SIG-M5 (cell line): ENCODE data around the gene ZFR.
"Not testable (repeated sequence)": the region's sequence is repeated elsewhere in the genome, so short reads cannot be mapped to it uniquely, and the experiment has no call there.

Source experiments
- DNase-seq: peaks from one replicate; lab custom pipeline; 2025; lab: John Stamatoyannopoulos, UW

ZFR gene

DNA sequence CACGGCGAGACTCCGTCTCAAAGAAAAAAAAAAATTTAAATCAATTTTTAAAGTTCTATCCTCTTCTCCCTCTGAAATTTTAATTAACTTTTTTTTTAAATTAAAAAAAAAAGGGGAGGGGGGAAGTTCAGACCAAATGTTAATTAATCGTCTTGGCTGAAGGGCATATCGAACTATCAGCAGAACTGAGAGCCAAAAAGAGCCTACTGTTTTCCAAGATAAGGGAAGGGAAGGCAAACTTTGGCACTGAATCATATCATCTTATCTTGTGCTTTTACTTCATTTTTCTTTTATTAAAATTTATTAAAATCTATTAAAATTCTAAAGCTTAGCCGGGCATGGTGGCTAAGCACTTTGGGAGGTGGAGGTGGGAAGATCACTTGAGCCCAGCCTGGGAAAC, 85.9 kb downstream of the ZFR start:
- DNase-seq: no peak

DNA sequence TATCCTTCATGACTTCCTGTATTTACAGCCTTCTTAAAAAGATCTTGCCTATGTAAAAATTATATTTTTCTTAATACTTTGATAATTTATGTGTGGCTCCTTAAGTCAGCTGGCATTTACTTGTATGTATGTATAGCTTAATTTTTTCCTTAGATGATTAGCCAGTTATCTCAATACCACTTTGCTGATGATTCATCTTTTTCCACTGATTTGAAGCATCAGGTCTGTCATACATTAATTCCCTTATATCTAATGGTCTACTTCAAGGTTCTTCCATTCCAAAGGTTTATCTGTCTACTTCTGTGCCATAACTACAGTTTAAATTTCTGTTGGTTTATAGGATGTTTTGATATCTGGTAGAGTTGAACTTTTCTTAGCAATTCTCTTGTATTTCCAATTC, 86.9 kb downstream of the ZFR start:
- no peak for DNase-seq

GRCh38 chr5:32355686-32356085, 88.9 kb downstream of the ZFR start:
- no peak for DNase-seq

- no peak for DNase-seq
Observed at GRCh38 chr5:32353420-32353819, 91.1 kb downstream of the ZFR start.

DNA sequence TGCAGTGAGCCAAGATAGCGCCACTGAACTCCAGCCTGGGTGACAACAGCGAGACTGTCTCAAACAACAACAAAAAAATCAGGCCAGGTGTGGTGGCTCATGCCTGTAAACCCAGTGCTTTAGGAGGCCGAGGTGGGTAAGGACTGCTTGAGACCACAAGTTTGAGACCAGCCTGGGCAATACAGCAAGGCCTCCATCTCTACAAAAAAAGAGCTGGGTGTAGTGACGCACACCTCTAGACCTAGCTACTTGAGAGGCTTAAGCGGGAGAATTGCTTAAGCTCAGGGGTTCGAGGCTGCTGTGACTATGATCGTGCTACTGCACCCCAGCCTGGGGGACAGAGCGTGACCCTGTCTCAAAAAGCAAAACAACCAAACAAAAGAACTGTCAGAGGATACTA, 91.9 kb downstream of the ZFR start:
- no peak for DNase-seq

DNA sequence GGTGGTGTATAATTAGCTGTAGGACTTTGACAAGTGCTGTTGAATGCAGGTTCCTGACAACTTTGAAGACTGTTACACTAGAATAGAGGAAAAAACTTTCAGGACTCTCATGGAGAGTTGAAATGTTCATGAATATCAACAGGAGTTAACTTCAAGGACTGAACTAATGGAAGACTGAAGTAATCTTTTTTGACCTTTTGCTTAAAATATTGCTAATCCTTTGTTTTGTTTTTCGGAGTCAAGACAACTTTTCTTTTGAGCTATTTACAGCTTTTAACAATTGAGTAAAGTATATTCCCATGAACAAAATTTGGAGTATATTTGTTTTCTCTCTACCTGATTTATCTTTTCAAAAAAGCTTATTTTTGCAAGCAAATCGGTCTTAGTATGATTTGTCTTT, 97.7 kb downstream of the ZFR start:
- no peak for DNase-seq

DNA sequence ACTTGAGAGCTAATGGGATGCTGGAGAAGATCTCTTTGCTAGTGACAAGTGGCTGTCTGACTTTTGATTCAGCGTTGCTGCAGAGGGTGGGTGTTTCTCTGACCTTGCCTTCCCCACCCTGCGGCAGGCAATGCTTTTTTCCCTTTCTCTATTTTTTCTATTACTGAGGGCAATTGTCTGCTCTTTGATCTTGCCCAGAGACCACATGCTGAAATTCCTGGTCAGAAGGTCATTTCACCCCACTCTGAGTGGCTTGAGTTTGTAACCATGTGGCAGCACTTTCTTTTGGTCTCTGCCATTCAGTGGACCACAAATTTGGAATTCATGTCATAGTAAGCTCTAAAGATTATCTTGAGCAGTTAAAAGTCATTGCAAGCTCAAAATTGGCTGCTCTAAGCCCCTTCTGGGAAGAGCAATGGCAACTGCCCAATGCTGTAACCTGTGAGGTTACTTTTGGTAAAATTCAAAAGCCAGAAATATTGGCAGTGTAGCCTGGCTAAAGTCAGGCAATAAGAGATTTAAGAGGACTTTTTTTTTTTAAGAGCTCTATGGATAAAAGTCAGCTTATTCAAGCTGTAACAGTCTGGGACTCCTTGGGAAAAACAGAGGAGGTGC, 101.4 kb downstream of the ZFR start:
- no peak for DNase-seq

GRCh38 chr5:32342656-32343055, 101.9 kb downstream of the ZFR start:
- DNase-seq: no peak

DNA sequence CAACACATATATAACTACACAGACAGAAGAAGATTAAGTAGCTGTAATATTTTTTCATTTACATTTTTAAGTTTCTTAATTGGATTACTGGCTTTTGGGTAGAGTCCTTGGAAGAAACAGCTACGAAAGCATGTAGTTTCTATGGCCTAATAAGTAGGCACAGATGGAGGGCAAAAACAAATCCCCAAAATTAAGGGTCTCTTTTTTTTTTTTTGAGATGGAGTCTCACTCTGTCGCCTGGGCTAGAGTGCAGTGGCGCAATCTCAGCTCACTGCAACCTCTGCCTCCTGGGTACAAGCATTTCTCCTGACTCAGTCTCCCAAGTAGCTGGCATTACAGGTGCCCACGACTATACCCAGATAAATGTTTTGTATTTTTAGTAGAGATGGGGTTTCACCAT, 104.7 kb downstream of the ZFR start:
- DNase-seq: no peak

GRCh38 chr5:32339198-32339597, 105.3 kb downstream of the ZFR start:
- no peak for DNase-seq

- no peak for DNase-seq
Observed at GRCh38 chr5:32332966-32333365, 111.6 kb downstream of the ZFR start.

DNA sequence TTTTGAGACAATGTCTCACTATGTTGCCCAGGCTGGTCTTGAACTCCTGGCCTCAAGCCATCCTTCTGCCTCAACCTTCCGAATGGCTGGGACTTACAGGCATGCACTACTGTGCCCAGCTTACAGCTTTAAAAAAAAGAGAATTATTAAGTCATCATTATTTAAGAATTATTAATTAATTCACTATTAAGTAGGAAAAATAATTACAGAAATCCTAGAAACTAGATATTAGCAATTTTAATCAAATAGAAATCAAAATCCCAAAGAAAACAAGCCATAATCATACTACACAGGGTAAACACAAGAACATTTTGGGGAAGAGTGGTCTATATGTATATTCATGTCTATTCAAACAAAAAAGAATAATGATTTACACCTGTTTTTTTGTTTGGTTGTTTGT, 112.2 kb downstream of the ZFR start:
- DNase-seq: no peak

DNA sequence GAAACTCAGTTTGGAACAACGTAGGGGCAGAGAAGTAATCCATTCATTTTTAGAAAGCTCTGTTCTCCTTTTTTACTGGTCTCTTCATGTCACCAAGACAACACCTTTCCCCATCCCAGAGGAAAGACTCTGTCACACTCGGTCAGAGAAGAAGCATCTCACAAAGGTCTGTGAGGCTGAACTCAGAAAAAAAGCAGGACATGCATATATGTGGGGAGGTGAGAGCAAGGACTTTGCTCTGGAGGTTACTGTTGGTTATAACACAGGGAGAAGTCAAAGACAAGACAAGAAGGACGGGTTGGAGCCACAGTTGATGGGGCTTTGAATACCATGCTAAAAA, 112.6 kb downstream of the ZFR start:
- DNase-seq: no peak

GRCh38 chr5:32331217-32331934, 113.2 kb downstream of the ZFR start:
- DNase-seq: no peak

DNA sequence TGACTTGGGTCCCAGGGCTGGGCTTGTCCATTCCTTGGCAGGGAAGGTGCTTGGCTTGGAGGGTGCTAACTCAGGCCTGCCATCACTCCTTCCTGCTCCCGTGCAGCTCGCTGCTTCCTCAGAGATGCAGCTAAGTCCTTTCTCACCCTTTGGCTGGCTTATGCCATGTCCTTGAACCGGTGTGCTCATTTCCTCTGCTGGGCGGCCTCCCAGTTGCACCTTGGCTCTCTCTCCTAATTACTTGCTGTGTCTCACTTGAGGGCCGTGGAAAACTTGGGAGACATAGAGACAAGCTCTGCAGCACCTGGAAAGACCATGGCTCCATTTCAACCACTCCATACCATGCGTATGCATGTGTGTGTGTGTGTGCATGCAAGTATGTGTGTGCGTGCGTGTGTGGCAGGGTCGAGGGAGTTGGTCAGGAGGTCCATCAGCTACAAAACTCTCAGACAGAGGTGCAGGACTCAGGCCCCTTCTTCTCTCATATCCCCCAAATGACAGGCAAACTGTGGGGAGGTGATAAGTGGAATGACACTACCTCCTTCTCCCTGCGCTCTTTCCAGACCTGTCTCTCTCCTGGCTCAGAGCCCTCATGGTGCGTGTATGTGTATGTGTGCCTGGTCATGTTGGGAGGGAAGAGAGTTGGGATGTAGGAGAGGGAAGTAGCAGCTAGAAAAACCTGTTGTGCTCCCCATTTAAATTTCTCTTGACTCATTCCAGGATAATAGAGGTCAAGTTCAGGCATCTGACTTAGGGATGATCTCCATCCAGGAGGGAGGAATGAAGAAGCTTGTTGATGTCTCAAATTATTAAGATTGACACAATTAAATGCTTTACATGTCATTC, 114.2 kb downstream of the ZFR start:
- no peak for DNase-seq

DNA sequence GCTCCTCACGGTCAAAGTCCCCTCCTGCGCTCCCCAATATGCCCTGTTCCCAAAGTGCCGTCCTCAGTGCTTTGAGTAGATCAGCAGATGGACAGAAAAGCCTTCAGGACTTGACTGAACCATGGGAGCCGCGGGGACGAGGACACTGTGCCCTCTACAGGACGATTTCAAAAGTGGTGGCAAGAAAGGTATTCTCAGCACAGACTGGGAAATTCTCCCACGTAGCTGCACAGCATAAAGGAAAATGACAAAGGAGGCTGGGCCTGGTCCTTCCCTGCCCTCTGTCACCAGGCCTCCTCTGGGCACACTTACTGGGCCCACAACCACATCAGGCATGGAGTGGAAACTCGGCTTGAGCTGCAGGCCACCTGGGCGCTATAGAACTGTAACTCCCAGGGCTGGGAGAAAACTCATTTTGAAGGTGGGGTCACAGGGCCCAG, 115.1 kb downstream of the ZFR start:
- DNase-seq: no peak

GRCh38 chr5:32326216-32326772, 118.2 kb downstream of the ZFR start:
- DNase-seq: no peak

DNA sequence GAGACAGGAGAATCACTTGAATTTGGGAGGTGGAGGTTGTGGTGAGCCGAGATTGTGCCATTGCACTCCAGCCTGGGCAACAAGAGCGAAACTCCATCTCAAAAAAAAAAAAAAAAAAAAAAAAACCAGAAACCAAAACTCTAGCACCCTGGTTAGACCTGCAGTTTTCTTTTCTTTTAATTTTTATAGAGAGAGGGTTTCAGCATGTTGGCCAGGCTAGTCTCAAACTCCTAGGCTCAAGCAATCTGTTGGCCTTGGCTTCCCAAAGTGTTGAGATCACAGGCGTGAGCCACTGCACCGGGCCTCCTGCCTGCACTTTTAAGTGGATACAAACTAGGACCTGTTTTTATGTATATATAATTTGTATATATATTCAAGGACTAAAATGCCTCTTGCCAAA, 118.9 kb downstream of the ZFR start:
- no peak for DNase-seq

DNA sequence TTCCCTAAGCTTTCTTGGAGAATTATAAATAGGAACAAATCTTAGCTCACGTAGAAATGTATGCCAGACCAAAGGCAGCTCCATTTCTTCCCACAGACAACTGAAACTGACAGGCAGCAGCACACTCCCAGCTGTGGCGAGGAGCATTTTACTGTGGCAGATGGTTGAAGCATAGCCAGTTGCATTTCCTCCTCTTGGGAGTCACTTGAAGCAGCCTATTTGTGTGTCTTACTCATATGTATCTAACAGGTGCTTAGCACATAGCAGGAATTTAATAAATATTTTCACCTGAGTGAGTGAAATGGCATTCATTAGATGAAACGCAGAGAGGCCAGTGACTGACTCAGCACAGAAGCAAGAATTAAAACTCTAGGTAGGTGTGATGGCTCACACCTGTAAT, 119.5 kb downstream of the ZFR start:
- no peak for DNase-seq

DNA sequence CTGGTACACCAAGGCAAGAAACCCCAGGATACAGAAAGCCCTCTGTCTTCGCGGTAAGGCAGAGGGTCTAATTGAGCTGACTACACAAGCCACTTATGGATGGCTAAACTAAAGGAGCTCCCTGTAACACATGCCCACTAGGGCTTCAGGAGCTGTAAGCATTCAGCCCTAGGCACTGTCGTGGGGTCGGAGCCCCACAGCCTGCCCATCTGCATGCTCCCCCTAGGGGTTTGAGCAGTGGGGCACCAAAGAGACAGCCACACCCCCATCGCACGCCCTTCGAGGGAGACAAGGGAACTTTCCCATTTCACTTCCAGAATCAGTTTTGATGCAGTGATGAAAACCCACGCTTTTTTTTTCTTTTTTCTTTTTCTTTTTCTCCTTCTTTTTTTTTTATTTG, 120.8 kb downstream of the ZFR start:
- no peak for DNase-seq

DNA sequence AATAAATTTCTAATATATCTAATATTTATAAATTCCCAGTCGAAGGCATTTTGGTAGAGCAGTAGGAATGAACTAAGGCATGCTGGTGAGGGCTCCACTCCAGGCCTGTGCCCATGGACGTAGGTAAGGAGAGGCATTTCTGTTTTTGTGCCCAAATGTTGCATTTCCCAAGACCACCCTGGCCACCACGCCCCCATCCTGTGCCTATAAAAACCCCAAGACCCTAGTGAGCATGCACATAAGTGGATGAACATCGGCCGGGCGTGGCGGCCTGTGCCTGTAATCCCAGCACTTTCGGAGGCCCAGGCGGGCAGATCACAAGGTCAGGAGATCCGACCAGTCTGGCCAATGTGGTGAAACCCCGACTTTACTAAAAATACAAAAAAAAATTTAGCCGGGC, 121.7 kb downstream of the ZFR start:
- DNase-seq: no peak

DNA sequence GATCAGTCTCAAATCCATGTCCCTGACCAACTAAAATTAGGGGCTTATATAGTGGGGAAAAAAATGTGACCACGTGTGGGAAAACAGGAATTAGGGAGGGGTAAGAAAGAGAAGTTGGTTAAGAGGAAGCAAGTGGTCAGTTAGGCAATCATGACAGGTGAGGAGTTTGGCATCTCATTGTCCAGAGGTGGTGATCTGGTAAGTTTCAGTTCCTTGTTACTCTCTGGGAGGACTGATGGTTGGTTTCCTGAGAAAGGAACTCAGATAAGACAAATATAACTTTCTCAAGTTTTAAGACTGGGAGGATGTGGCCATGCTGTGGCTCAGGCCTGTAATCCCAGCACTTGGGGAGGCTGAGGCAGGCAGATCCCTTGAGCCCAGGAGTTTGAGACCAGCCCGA, 122.8 kb downstream of the ZFR start:
- not testable (repeated sequence) for DNase-seq

DNA sequence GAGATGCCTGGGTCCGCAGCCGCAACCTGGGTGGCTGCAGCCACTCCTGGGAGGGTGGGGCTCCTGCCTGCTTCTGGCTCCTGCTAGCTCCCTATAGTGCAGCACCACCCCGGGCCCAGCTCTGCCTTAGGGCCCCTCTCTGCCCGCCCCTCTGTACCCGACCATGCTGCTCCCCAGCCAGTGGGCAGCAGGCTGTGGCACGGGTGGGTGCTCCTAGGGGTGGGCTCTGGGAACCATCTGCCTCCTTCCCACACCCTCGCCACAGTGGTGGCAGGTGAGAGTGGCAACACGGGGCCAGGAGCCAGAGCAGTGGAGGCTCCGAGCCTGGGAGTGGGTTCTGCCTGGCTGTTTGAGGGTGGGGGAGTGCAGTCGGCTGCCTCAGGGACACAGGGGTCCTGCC, 124.0 kb downstream of the ZFR start:
- no peak for DNase-seq
